ENCODE measurements around the gene SH3D19.

GRCh38 chr4:151092488-151092887, 232.9 kb downstream of the SH3D19 start:
- TF ChIP-seq POLR2A (IDR thresholded peaks at IDR 0.05): no peak
- no peak for TF ChIP-seq CTCF (IDR thresholded peaks at IDR 0.05)

Data from uterus (tissue), 2 donors.